Measurements from ENCODE around the gene YIPF3. TPM values are rescaled to one million over a fixed set of nuclear protein-coding genes. Genes with fewer than 3 reads are reported as not detected.

The YIPF3 gene
- total RNA-seq, 1 experiment from 2014 or later, result 81.3 TPM

DNA sequence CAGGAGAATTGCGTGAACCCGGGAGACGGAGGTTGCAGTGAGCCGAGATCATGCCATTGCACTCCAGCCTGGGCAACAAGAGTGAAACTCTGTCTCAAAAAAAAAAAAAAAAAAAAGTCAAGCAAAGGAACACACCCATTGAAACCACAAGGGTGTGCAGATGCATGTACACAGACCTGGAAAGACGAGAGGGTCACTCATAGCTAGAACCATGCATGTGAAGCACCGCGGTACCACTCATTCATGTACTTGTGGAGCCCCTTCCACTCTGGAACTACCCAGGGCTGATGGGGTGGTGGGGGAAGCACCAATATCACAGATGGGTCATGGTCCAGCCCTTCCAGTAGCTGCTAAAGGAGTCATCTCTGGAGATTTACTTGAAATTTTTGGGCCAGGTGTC, 46.8 kb downstream of the YIPF3 start:
- Mint-ChIP-seq H3K36me3 (no peaks in the 10 kb centered on the region), H3K27ac (no peak overlapping the region), H3K4me1 (peaks cover 12% of the 10 kb centered on the region), H3K4me3 (no peak overlapping the region), H3K9me3 (no peaks in the 10 kb centered on the region), H3K27me3 (ENCODE audit: low read depth) (no peaks in the 10 kb centered on the region; the same call in 1 of the 2 replicates)
- TF ChIP-seq, protein P1, sequence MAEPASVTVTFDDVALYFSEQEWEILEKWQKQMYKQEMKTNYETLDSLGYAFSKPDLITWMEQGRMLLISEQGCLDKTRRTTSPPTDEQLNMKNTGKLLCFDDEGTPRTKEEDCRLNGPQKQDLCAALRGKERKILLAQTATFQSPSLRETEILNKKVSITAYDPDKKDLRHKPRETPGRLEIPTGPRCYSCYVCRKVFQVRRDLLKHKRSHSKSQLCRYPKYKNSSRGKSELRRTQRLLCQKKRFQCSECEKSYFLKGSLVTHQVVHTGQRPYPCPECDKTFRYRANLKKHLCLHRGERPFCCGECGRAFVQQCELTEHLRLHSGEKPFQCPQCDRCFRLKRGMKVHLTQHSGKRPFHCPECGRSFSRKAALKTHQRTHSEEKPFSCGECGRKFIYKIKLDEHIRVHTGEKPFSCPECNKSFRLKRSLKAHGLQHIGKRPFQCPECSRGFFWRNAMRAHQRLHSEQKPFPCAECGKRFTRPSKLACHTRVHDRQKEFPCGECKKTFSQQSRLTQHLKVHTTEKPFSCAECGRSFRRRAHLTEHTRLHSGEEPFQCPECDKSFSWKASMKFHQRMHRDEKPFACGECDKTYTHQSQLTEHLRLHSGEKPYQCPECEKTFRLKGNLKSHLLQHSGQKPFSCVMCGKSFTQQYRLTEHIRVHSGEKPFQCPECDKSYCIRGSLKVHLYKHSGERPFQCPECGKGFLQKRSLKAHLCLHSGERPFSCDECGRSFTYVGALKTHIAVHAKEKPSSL (CRISPR knock-in tag; conservative IDR thresholded peaks at IDR 0.05), result no peak
- TF ChIP-seq, protein P2, sequence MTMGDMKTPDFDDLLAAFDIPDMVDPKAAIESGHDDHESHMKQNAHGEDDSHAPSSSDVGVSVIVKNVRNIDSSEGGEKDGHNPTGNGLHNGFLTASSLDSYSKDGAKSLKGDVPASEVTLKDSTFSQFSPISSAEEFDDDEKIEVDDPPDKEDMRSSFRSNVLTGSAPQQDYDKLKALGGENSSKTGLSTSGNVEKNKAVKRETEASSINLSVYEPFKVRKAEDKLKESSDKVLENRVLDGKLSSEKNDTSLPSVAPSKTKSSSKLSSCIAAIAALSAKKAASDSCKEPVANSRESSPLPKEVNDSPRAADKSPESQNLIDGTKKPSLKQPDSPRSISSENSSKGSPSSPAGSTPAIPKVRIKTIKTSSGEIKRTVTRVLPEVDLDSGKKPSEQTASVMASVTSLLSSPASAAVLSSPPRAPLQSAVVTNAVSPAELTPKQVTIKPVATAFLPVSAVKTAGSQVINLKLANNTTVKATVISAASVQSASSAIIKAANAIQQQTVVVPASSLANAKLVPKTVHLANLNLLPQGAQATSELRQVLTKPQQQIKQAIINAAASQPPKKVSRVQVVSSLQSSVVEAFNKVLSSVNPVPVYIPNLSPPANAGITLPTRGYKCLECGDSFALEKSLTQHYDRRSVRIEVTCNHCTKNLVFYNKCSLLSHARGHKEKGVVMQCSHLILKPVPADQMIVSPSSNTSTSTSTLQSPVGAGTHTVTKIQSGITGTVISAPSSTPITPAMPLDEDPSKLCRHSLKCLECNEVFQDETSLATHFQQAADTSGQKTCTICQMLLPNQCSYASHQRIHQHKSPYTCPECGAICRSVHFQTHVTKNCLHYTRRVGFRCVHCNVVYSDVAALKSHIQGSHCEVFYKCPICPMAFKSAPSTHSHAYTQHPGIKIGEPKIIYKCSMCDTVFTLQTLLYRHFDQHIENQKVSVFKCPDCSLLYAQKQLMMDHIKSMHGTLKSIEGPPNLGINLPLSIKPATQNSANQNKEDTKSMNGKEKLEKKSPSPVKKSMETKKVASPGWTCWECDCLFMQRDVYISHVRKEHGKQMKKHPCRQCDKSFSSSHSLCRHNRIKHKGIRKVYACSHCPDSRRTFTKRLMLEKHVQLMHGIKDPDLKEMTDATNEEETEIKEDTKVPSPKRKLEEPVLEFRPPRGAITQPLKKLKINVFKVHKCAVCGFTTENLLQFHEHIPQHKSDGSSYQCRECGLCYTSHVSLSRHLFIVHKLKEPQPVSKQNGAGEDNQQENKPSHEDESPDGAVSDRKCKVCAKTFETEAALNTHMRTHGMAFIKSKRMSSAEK (CRISPR knock-in tag; IDR thresholded peaks at IDR 0.05; ENCODE audit: borderline replicate concordance), result no peak
- TF ChIP-seq, protein P3, sequence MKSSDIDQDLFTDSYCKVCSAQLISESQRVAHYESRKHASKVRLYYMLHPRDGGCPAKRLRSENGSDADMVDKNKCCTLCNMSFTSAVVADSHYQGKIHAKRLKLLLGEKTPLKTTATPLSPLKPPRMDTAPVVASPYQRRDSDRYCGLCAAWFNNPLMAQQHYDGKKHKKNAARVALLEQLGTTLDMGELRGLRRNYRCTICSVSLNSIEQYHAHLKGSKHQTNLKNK (CRISPR knock-in tag; IDR thresholded peaks at IDR 0.05), result no peak
- TF ChIP-seq, protein P4, sequence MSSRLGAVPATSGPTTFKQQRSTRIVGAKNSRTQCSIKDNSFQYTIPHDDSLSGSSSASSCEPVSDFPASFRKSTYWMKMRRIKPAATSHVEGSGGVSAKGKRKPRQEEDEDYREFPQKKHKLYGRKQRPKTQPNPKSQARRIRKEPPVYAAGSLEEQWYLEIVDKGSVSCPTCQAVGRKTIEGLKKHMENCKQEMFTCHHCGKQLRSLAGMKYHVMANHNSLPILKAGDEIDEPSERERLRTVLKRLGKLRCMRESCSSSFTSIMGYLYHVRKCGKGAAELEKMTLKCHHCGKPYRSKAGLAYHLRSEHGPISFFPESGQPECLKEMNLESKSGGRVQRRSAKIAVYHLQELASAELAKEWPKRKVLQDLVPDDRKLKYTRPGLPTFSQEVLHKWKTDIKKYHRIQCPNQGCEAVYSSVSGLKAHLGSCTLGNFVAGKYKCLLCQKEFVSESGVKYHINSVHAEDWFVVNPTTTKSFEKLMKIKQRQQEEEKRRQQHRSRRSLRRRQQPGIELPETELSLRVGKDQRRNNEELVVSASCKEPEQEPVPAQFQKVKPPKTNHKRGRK (CRISPR knock-in tag; IDR thresholded peaks at IDR 0.05; ENCODE audit: borderline replicate concordance), result no peak
- TF ChIP-seq, protein P5, sequence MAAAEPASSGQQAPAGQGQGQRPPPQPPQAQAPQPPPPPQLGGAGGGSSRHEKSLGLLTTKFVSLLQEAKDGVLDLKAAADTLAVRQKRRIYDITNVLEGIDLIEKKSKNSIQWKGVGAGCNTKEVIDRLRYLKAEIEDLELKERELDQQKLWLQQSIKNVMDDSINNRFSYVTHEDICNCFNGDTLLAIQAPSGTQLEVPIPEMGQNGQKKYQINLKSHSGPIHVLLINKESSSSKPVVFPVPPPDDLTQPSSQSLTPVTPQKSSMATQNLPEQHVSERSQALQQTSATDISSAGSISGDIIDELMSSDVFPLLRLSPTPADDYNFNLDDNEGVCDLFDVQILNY (CRISPR knock-in tag; IDR thresholded peaks at IDR 0.05), result no peak
- TF ChIP-seq, protein P6, sequence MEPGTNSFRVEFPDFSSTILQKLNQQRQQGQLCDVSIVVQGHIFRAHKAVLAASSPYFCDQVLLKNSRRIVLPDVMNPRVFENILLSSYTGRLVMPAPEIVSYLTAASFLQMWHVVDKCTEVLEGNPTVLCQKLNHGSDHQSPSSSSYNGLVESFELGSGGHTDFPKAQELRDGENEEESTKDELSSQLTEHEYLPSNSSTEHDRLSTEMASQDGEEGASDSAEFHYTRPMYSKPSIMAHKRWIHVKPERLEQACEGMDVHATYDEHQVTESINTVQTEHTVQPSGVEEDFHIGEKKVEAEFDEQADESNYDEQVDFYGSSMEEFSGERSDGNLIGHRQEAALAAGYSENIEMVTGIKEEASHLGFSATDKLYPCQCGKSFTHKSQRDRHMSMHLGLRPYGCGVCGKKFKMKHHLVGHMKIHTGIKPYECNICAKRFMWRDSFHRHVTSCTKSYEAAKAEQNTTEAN (CRISPR knock-in tag; IDR thresholded peaks at IDR 0.05), result no peak
- no peak for ATAC-seq
- DNase-seq (ENCODE audit: low spot score), result no peak
- ChIA-PET POLR2A (no interaction called here), CTCF (interaction anchor here (1.0 to 1.4 kb wide), 3 partner anchors 14 to 183 kb away, joined by 3 to 8 read pairs (median 3); no protein-coding TSS in a partner anchor)

DNA sequence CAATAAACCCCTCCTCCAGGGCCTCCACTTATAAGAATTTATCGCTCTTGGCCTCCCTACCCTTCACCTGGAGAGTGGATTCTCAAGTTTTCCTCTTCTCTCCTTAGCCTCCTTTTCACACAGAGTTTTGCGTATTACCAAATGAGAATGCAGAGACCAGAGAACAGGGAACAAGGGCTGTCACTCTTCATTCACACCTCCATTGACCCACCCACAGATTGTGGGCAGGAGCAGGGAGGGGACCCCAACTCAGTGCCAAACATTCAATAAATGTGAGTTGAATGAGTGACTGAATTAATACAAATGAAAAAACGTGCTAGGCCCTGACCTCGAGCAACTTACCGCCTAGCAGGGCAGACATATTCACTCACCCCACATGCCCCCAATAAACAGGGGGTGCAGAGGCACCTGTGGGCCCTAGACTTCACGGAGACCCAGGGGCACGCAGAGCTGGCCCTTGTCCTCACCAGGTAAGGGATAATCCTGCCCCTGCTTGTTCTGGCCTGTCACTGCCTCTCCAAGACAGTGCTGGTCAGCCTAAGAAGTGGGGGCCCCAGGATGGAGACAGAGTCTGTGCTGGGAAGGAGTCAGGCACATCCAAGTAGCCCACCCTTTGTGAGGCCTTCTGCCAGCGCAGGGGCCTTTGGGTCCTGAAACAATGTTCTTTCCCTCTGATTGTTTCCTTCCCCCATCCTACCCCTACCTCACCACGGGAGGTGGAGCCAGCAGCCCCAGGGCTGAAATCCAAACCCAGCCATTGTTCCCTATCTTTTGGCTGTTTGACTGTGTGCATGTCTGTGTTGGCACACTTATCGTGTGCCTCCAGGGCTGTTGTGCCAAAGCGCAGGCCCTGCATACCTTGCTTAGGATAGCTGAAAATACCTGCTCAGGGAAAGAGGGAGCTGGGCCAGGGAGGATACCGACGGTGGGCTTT, 47.7 kb downstream of the YIPF3 start:
- Mint-ChIP-seq H3K36me3 (no peaks in the 10 kb centered on the region), H3K4me1 (peaks cover 13% of the 10 kb centered on the region), H3K9me3 (no peaks in the 10 kb centered on the region), H3K4me3 (no peak overlapping the region), H3K27ac (no peak overlapping the region), H3K27me3 (ENCODE audit: low read depth) (peaks cover 1% of the 10 kb centered on the region)
- POLR2A ChIA-PET, result no interaction called here
- ATAC-seq, result peak; percentile 70
- no peak for DNase-seq (ENCODE audit: low spot score)
- CTCF ChIA-PET, result interaction anchor here (1.0 to 1.4 kb wide), 3 partner anchors 13 to 182 kb away, joined by 3 to 8 read pairs (median 3); no protein-coding TSS in a partner anchor
- TF ChIP-seq, protein P7, sequence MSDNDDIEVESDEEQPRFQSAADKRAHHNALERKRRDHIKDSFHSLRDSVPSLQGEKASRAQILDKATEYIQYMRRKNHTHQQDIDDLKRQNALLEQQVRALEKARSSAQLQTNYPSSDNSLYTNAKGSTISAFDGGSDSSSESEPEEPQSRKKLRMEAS (CRISPR knock-in tag; IDR thresholded peaks at IDR 0.05), result no peak
- TF ChIP-seq ZNF232 (CRISPR knock-in tag; IDR thresholded peaks at IDR 0.05), result no peak
- TF ChIP-seq ATF1 (CRISPR knock-in tag; IDR thresholded peaks at IDR 0.05), result no peak
- TF ChIP-seq TEAD4 (CRISPR knock-in tag; IDR thresholded peaks at IDR 0.05), result no peak

Measured in WTC11 (cell line).